Caco-2 (cell line): Measurements from ENCODE around the gene MCTP2. TPM values are rescaled to one million over a fixed set of nuclear protein-coding genes. Genes with fewer than 3 reads are reported as not detected.

Experiments used
- BruUV-seq: library from RNA; stranded (reverse); fragments of 400-500 nt; replicated peaks from 2 replicates; lab custom pipeline; 2021; lab: Mats Ljungman, UMichigan
- CTCF ChIA-PET: fragments of 300-600 bp; sonication (Branson Sonifier 250); formaldehyde crosslinking; loops from one replicate; lab custom pipeline; 2022; ENCODE audit warnings: antibody characterized with exemption; lab: Charles Lee
- POLR2A ChIA-PET: fragments of 300-600 bp; sonication (Branson Sonifier 250); formaldehyde crosslinking; loops from one replicate; lab custom pipeline; 2022; ENCODE audit warnings: antibody characterized with exemption; lab: Charles Lee
- DNase-seq, 2 experiments: peaks; one replicate each; pipeline versions ENCODE4 v3.0.0 to v3.0.0-alpha.2; 2020 to 2022
- H3K27me3 ChIP-seq: replicated peaks from 2 replicates; pipeline ENCODE4 v1.6.0; 2011; ENCODE audit warnings: low read length; ENCODE audit not compliant: control insufficient read depth, insufficient read depth
- H3K36me3 ChIP-seq: 2 replicates; pipeline ENCODE4 v1.5.1; 2011; ENCODE audit warnings: low read length; ENCODE audit not compliant: control insufficient read depth, insufficient read depth
- H3K4me1 ChIP-seq: fragments of 250-450 bp; sonication (Bioruptor Pico); 2 replicates; pipeline ENCODE4 v1.5.1; 2020; ENCODE audit warnings: mild to moderate bottlenecking
- H3K4me3 ChIP-seq: 2 replicates; pipeline ENCODE4 v1.5.1; 2011; ENCODE audit warnings: low read depth, mild to moderate bottlenecking, control low read depth, low read length
- H3K9me3 ChIP-seq: fragments of 250-450 bp; sonication (Bioruptor Pico); 2 replicates; pipeline ENCODE4 v1.5.1; 2020; ENCODE audit warnings: mild to moderate bottlenecking, moderate library complexity
- H3K27ac Mint-ChIP-seq: one replicate; pipeline ENCODE4 v1.8.0; 2022; ENCODE audit warnings: mixed read lengths; ENCODE audit not compliant: unreplicated experiment
- H3K27me3 Mint-ChIP-seq: one replicate; pipeline ENCODE4 v1.8.0; 2022; ENCODE audit warnings: mixed read lengths; ENCODE audit not compliant: insufficient read depth, unreplicated experiment
- H3K36me3 Mint-ChIP-seq: one replicate; pipeline ENCODE4 v1.8.0; 2022; ENCODE audit warnings: mild to moderate bottlenecking, mixed read lengths; ENCODE audit not compliant: insufficient read depth, unreplicated experiment
- H3K4me1 Mint-ChIP-seq: one replicate; pipeline ENCODE4 v1.8.0; 2022; ENCODE audit warnings: low read depth, mixed read lengths; ENCODE audit not compliant: unreplicated experiment
- H3K4me3 Mint-ChIP-seq: one replicate; pipeline ENCODE4 v1.8.0; 2022; ENCODE audit warnings: mild to moderate bottlenecking, moderate library complexity, mixed read lengths; ENCODE audit not compliant: unreplicated experiment
- H3K9me3 Mint-ChIP-seq: one replicate; pipeline ENCODE4 v1.8.0; 2022; ENCODE audit warnings: mixed read lengths; ENCODE audit not compliant: unreplicated experiment
- CTCF ChIP-seq, 2 experiments: fragments of 200-600 bp in 1 of 2; IDR thresholded peaks; 1 replicate in 1 of 2; 2 replicates in 1 of 2; pipeline versions ENCODE4 v1.5.1 to v1.8.0; 2011 to 2022; ENCODE audit warnings: antibody characterized with exemption in 1 of 2, control low read depth in 1 of 2, inconsistent platforms in 1 of 2, low read depth in 1 of 2, low read length in 1 of 2, mild to moderate bottlenecking in 1 of 2, moderate library complexity in 1 of 2; ENCODE audit not compliant: insufficient read depth in 1 of 2, severe bottlenecking in 1 of 2, unreplicated experiment in 1 of 2
- intact Hi-C: fragments of 100-400 bp; cut with micrococcal nuclease; formaldehyde crosslinking; loops from one replicate; pipeline ENCODE4 v1.10.0; 2022; ENCODE audit not compliant: unreplicated experiment
- total RNA-seq: library from RNA; stranded (reverse); gene quantifications from 2 replicates; pipeline ENCODE4 v1.2.3, GENCODE V29; 2022

The MCTP2 gene
- total RNA-seq, 1 experiment from 2014 or later: 9.9 TPM

GRCh38 chr15:94439158-94439557 is 207.8 kb downstream of the MCTP2 start:
- Mint-ChIP-seq H3K27me3 (no peaks in the 10 kb centered on the region), H3K4me3 (no peak overlapping the region), H3K27ac (no peak overlapping the region), H3K9me3 (no peaks in the 10 kb centered on the region), H3K4me1 (no peaks in the 10 kb centered on the region), H3K36me3 (no peaks in the 10 kb centered on the region)
- Histone ChIP-seq H3K27me3 (no peaks in the 10 kb centered on the region), H3K36me3 (no peaks in the 10 kb centered on the region), H3K9me3 (no peaks in the 10 kb centered on the region), H3K4me1 (no peaks in the 10 kb centered on the region), H3K4me3 (no peak overlapping the region)
- BruUV-seq: no TSS peak
- intact Hi-C loops: no loop called here
- ChIA-PET CTCF (no interaction called here), POLR2A (no interaction called here)
- TF ChIP-seq CTCF (IDR thresholded peaks at IDR 0.05; ENCODE audit: insufficient read depth in 1 of 2, low read depth in 1 of 2, low read length in 1 of 2, severe bottlenecking in 1 of 2, unreplicated experiment in 1 of 2): no peak
- DNase-seq: no peak

GRCh38 chr15:94441760-94442159 is 210.4 kb downstream of the MCTP2 start:
- no peaks in the 10 kb centered on the region for H3K4me1 Mint-ChIP-seq
- Histone ChIP-seq H3K9me3 (no peaks in the 10 kb centered on the region), H3K4me1 (no peaks in the 10 kb centered on the region), H3K4me3 (no peak overlapping the region), H3K27me3 (no peaks in the 10 kb centered on the region), H3K36me3 (no peaks in the 10 kb centered on the region)
- ChIA-PET CTCF (no interaction called here), POLR2A (no interaction called here)
- intact Hi-C loops: no loop called here
- H3K9me3 Mint-ChIP-seq: no peaks in the 10 kb centered on the region
- no TSS peak for BruUV-seq
- no peak for TF ChIP-seq CTCF (IDR thresholded peaks at IDR 0.05; ENCODE audit: insufficient read depth in 1 of 2, low read depth in 1 of 2, low read length in 1 of 2, severe bottlenecking in 1 of 2, unreplicated experiment in 1 of 2)
- DNase-seq: no peak
- H3K27me3 Mint-ChIP-seq: no peaks in the 10 kb centered on the region
- no peak overlapping the region for H3K27ac Mint-ChIP-seq
- no peaks in the 10 kb centered on the region for H3K36me3 Mint-ChIP-seq
- no peak overlapping the region for H3K4me3 Mint-ChIP-seq

- ChIA-PET CTCF (no interaction called here), POLR2A (no interaction called here)
- no peaks in the 10 kb centered on the region for H3K36me3 Mint-ChIP-seq
- no peaks in the 10 kb centered on the region for H3K9me3 ChIP-seq
- H3K4me1 Mint-ChIP-seq: no peaks in the 10 kb centered on the region
- no peaks in the 10 kb centered on the region for H3K36me3 ChIP-seq
- no peak overlapping the region for H3K4me3 ChIP-seq
- H3K9me3 Mint-ChIP-seq: no peaks in the 10 kb centered on the region
- H3K4me1 ChIP-seq: no peaks in the 10 kb centered on the region
- no peak for TF ChIP-seq CTCF (IDR thresholded peaks at IDR 0.05; ENCODE audit: insufficient read depth in 1 of 2, low read depth in 1 of 2, low read length in 1 of 2, severe bottlenecking in 1 of 2, unreplicated experiment in 1 of 2)
- intact Hi-C loops: no loop called here
- BruUV-seq: no TSS peak
- H3K27me3 ChIP-seq: no peaks in the 10 kb centered on the region
- no peak for DNase-seq
- no peak overlapping the region for H3K4me3 Mint-ChIP-seq
- H3K27ac Mint-ChIP-seq: no peak overlapping the region
- H3K27me3 Mint-ChIP-seq: no peaks in the 10 kb centered on the region
Observed at GRCh38 chr15:94442480-94442879, 211.1 kb downstream of the MCTP2 start.
